Glutamatergic neuron (in vitro differentiated cells): Measurements from ENCODE around the gene GDPGP1. TPM values are rescaled to one million over a fixed set of nuclear protein-coding genes. Genes with fewer than 3 reads are reported as not detected.

Experiments
- DNase-seq: peaks from one replicate; pipeline ENCODE4 v3.0.0; 2022
- H3K27ac Mint-ChIP-seq: one replicate; pipeline ENCODE4 v1.8.0; 2020; ENCODE audit warnings: mild to moderate bottlenecking, mixed read lengths, inconsistent platforms; ENCODE audit not compliant: unreplicated experiment
- H3K27me3 Mint-ChIP-seq: one replicate; pipeline ENCODE4 v1.8.0; 2020; ENCODE audit warnings: mild to moderate bottlenecking, moderate library complexity, mixed read lengths, inconsistent platforms; ENCODE audit not compliant: unreplicated experiment
- H3K36me3 Mint-ChIP-seq: one replicate; pipeline ENCODE4 v1.8.0; 2020; ENCODE audit warnings: mild to moderate bottlenecking, mixed read lengths, inconsistent platforms; ENCODE audit not compliant: unreplicated experiment
- H3K4me1 Mint-ChIP-seq: one replicate; pipeline ENCODE4 v1.8.0; 2020; ENCODE audit warnings: mild to moderate bottlenecking, low read depth, mixed read lengths, inconsistent platforms; ENCODE audit not compliant: unreplicated experiment
- H3K4me3 Mint-ChIP-seq: one replicate; pipeline ENCODE4 v1.8.0; 2020; ENCODE audit warnings: mild to moderate bottlenecking, mixed read lengths, inconsistent platforms; ENCODE audit not compliant: unreplicated experiment
- H3K9me3 Mint-ChIP-seq: one replicate; pipeline ENCODE4 v1.8.0; 2020; ENCODE audit warnings: mild to moderate bottlenecking, moderate library complexity, mixed read lengths, inconsistent platforms; ENCODE audit not compliant: unreplicated experiment
- CTCF ChIP-seq: fragments of 200-600 bp; sonication (generic); IDR thresholded peaks from one replicate; pipeline ENCODE4 v1.5.0; 2021; ENCODE audit not compliant: partially characterized antibody, unreplicated experiment
- total RNA-seq: library from RNA; stranded (reverse); fragmentation: NEBNext Ultra II Directional; extraction: Animal tissue kit (Norgen Biotek cat#: 25700); gene quantifications from one replicate; pipeline ENCODE4 v1.2.1, GENCODE V29; 2021; ENCODE audit not compliant: unreplicated experiment

GDPGP1 gene
- total RNA-seq, 1 donor from 2014 or later, result 7.4 TPM

GRCh38 chr15:90264671-90265070, 30.7 kb downstream of the GDPGP1 start:
- H3K27me3 Mint-ChIP-seq, result peaks cover 5% of the 10 kb centered on the region
- H3K4me1 Mint-ChIP-seq, result peaks cover 11% of the 10 kb centered on the region
- no peaks in the 10 kb centered on the region for H3K36me3 Mint-ChIP-seq
- no peak for DNase-seq
- H3K9me3 Mint-ChIP-seq, result peaks cover 5% of the 10 kb centered on the region
- no peak for TF ChIP-seq CTCF
- peak overlapping the region; percentile 99 for H3K4me3 Mint-ChIP-seq
- peak overlapping the region; percentile 98 for H3K27ac Mint-ChIP-seq

- Mint-ChIP-seq H3K27me3 (peaks cover 5% of the 10 kb centered on the region), H3K4me3 (peak within 1 kb of the TSS; percentile 99), H3K9me3 (peaks cover 5% of the 10 kb centered on the region), H3K36me3 (no peaks in the 10 kb centered on the region), H3K4me1 (peaks cover 13% of the 10 kb centered on the region), H3K27ac (peak within 1 kb of the TSS; percentile 98)
- no peak for TF ChIP-seq CTCF
- DNase-seq, result peak; percentile 89
Observed at GRCh38 chr15:90265271-90266060, 31.5 kb downstream of the GDPGP1 start, which contains the start of gene NGRN. NGRN (plus strand) TSS chr15:90265672; CDS start chr15:90265713, 41 bp downstream.

GRCh38 chr15:90266061-90266431, 32.0 kb downstream of the GDPGP1 start:
- no peak for TF ChIP-seq CTCF
- H3K9me3 Mint-ChIP-seq, result peaks cover 5% of the 10 kb centered on the region
- no peaks in the 10 kb centered on the region for H3K36me3 Mint-ChIP-seq
- H3K27ac Mint-ChIP-seq, result peak overlapping the region; percentile 98
- H3K4me1 Mint-ChIP-seq, result peaks cover 13% of the 10 kb centered on the region
- H3K4me3 Mint-ChIP-seq, result peak overlapping the region; percentile 99
- H3K27me3 Mint-ChIP-seq, result peaks cover 5% of the 10 kb centered on the region
- peak; percentile 54 for DNase-seq

GRCh38 chr15:90266485-90266884, 32.5 kb downstream of the GDPGP1 start:
- H3K27me3 Mint-ChIP-seq, result peaks cover 5% of the 10 kb centered on the region
- no peak for TF ChIP-seq CTCF
- no peaks in the 10 kb centered on the region for H3K36me3 Mint-ChIP-seq
- peaks cover 5% of the 10 kb centered on the region for H3K9me3 Mint-ChIP-seq
- peak overlapping the region; percentile 99 for H3K4me3 Mint-ChIP-seq
- DNase-seq, result no peak
- H3K27ac Mint-ChIP-seq, result peak overlapping the region; percentile 98
- H3K4me1 Mint-ChIP-seq, result peaks cover 13% of the 10 kb centered on the region

GRCh38 chr15:90268415-90268814, 34.4 kb downstream of the GDPGP1 start:
- TF ChIP-seq CTCF, result no peak
- peaks cover 13% of the 10 kb centered on the region for H3K4me1 Mint-ChIP-seq
- peak overlapping the region; percentile 89 for H3K4me3 Mint-ChIP-seq
- H3K9me3 Mint-ChIP-seq, result peaks cover 4% of the 10 kb centered on the region
- H3K27ac Mint-ChIP-seq, result peak overlapping the region; percentile 73
- H3K27me3 Mint-ChIP-seq, result peaks cover 5% of the 10 kb centered on the region
- H3K36me3 Mint-ChIP-seq, result peaks cover 5% of the 10 kb centered on the region
- no peak for DNase-seq
